ENCODE results near the gene SEZ6L2.
A peak's percentile ranks its signal among the peaks of the same experiment; 100 is the strongest.
"Not testable (repeated sequence)": the region's sequence is repeated elsewhere in the genome, so short reads cannot be mapped to it uniquely, and the experiment has no call there.

SEZ6L2 gene

DNA sequence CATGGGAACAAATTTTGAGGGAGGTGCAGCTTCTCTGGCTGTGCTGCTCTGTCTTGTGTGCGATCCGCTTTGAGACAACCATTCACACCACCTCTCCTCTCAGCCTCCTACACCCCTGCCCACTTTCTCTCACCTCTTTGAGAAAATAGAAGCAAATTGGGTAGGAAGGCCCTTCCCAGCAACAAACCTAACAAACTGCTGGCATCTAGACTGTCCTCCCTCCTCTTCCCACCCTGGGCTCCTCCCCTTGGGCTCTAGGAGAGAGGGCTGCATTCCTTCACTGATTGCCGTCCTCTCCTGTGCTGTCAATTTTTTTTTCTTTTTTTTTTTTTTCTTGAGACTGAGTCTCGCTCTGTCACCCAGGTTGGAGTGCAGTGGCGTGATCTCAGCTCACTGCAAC, 49.8 kb downstream of the SEZ6L2 start:
- no peak for DNase-seq

DNA sequence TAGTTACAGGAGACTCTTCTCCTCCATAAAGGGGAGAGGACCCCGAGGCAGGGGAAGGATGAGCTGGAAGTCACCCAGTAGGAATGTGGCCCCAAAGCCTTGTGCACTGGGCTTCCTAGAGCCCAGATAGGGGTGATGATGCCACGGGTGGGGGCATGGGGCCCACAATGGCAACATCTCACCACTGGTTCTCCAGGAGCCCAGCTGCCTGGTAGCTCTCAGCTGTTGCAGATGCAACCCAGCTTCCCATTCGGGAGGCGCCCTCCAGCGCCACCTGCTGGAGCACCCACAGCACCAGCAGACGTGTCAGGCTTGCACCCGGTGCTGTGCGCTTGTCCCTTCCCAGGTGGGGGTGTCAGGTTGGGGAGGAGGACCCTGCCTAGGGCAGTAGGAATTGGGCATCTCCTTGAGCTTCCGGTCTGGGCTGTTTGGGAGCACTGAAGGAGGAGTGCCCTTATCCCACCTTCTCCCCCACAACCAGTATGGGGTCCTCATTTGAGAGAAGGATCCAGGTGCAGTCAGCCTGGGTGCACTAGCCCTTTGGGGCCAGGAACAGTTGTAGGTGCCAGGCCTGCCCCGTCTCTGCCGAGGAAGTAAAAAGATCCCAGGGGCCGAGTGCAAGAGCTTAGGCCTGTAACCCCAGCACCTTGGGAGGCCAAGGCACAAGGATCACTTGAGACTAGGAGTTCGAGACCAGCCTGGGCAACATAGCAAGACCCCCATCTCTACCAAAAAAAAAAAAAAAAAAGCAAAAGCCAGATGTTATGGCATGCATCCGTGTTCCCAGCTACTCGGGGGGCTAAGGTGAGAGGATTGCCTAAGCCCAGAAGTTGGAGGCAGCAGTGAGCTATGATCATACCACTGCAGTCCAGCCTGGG, 50.7 kb downstream of the SEZ6L2 start:
- peak in 1 of 2 experiments; percentile 20 for DNase-seq

DNA sequence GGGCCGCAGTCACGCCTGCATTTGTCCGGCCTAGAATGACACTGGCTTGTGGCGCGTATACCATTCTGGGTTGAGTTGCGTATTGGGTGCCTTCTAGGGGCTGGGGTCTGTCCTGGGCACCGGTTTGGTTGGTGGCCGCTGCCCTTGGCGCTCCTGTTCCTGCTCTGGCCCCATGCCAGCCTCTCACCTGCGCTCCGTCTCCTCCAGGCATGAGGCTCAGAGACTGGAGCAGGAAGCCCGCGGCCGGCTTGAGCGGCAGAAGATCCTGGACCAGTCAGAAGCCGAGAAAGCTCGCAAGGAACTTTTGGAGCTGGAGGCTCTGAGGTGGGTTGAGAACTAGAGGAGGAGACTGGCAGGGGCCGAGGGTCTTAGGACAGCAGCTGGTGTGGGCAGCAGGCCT, 53.7 kb downstream of the SEZ6L2 start:
- no peak for DNase-seq

DNA sequence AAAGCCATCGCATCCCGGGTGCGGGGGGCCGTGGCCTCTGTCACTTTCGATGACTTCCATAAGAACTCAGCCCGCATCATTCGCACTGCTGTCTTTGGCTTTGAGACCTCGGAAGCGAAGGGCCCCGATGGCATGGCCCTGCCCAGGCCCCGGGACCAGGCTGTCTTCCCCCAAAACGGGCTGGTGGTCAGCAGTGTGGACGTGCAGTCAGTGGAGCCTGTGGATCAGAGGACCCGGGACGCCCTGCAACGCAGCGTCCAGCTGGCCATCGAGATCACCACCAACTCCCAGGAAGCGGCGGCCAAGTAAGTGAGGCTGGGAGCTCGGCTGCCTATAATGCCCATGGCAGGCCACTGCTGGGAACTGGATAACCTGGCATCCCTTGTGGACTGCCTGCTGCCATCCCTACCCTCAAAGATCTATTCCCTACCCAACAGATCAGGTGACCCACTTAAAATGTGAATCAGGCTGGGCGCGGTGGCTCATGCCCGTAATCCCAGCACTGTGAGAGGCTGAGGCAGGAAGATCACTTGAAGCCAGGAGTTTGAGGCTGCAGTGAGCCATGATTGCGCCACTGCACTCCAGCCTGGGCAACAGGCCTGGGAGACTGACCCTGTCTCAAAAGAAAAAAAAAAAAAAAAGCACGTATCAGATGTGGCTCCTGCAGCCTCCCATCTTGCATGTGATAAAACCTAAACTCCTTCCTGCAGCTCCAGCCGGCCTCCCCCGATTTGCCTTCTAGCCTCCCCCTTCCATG, 54.6 kb downstream of the SEZ6L2 start:
- no peak for DNase-seq

DNA sequence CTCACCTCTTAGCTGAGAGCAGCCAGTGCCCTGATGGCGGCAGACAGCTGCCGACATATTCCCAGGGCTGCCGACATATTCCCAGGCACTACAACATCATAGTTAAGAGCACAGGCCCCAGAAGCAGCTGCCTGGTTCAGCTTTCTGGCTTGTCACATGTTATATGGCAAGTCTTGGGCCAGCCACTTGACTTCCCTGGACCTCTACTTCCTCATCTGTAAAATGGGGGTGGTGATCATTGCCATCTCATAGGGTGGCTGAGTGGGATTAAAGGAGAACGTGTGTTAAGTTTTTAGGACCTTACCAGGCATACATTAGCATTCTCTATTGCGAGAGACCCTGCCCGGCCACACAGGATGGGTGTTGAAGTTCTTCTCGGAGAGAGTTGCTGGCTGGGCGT, 55.4 kb downstream of the SEZ6L2 start:
- DNase-seq: no peak

DNA sequence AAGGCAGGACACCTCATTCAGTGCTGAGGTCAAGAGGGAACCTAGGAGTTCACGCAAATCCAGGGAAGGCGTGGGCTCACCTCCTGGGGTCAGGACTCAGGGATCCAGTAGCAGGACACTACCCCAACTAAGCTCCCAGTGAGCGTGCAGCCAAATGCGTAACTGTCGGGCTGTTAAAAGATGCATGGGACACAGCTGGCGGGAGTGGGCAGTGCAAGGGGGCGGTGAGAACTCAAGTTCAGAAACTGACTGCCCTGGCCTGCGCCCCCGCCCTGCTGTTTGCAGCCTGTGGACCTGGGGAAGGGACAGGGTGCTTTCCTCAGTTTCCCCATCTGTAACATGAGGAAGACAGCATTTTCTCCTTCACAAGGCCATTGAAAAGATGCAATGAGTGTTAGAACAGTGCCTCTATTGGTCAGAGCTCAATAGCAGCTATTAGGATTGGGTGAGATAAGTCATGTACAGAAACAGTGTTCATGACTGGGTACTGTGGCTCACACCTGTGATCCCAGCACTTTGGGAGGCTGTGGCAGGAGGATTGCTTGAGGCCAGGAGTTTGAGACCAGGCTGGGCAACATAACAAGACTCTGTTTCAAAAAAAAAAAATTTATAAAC, 56.5 kb downstream of the SEZ6L2 start:
- no peak for DNase-seq

DNA sequence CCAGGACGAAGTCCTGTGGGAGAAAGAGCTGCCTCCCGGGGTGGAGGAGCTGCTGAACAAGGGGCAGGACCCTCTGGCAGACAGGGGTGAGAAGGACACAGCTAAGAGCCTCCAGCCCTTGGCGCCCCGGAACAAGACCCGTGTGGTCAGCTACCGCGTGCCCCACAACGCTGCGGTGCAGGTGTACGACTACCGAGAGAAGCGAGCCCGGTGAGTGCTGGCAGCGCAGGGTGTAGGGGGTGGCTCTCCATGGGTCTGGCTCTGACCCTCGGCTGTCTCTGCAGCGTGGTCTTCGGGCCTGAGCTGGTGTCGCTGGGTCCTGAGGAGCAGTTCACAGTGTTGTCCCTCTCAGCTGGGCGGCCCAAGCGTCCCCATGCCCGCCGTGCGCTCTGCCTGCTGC, 57.7 kb downstream of the SEZ6L2 start:
- no peak for DNase-seq

DNA sequence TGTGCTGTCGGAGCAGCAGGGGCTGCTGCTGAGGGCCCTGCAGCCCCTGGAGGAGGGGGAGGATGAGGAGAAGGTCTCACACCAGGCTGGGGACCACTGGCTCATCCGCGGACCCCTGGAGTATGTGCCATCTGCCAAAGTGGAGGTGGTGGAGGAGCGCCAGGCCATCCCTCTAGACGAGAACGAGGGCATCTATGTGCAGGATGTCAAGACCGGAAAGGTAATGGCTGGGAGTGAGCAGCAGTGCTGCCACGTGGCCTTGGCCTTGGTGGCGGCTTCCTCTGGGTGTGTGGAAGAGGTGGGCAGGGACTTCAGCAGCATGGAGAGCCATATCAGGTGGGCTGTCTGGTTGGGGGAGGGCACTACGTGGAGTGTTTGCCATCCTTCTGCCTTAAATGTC, 59.1 kb downstream of the SEZ6L2 start:
- no peak for DNase-seq

DNA sequence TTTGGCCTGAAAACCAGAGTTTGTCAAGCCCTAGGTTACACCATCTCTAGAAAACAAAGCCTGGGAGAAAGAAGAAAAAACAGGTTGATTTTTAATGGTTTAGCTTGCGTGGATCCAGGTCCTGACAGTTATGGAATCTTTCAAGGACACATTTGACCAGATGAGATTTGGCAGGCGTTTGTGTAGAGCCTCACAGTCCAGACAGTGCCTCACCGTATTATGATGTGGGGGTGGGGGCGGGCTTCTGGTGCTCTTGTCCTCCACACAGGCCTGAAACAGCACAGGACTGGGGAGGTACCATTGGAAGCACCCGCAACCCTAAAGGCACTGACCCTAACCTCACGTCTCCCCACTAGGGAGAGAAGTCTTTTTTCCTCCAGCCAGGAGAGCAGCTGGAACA, 59.5 kb downstream of the SEZ6L2 start:
- no peak for DNase-seq

DNA sequence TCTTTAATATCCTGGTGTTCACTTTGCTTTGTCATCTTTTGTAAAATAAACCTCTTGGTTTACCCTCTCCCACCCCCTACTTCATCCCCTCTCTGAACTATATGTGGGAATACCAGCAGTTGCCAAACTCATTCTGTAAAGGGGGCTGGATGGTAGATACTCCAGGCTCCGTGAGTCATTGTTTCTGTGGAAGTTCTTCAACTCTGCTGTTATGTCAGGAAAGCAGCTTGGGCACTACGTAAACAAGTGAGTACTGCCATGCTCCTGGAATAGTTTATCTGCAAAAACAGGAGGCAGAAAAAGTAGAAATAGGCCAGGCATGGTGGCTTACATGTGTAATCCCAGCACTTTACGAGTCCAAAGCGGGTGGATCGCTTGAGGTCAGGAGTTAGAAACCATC, 61.5 kb downstream of the SEZ6L2 start:
- DNase-seq: no peak

DNA sequence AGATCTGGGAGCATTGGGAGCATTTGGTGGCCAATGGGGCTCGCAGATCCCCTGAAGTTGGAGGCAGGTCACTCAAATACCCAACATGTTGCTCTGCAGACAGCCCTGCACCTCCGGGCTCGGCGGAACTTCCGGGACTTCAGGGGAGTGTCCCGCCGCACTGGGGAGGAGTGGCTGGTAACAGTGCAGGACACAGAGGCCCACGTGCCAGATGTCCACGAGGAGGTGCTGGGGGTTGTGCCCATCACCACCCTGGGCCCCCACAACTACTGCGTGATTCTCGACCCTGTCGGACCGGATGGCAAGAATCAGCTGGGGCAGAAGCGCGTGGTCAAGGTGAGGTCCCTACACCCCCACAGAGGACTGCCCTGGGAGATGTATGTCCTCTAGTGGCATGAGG, 62.7 kb downstream of the SEZ6L2 start:
- DNase-seq: no peak

DNA sequence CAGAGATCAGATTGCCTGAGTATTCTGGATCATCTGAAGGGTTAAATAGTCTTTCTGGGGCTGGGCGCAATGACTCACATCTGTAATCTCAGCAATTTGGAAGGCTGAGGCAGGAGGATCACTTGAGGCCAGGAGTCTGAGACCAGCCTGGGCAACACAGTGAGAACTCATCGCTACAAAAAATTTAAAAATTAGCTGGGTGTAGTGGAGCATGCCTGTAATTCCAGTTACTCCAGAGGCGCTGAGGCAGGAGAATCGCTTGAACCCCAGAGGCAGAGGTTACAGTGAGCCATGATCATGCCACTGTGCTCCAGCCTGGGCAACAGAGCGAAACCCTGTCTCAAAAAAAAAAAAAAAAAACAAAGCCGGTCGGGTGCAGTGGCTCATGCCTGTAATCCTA, 63.4 kb downstream of the SEZ6L2 start:
- DNase-seq: no peak

DNA sequence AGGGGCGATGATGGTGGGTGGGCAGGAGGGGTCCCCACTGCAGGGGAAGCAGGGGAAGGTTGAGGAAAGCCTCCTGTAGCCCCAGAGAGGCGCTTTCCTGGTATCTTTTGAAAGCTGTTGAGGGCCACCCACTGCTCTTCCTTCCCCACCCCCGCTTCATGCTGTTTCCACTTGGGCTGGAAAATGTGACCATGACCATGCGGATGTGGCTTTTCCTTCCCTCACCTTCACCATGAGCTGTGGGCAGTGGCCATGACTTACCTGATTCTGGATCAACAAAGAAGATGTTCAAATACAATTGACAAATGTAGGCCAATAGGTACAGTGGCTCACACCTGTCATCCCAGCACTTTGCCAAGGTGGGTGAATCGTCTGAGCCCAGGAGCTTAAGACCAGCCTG, 65.3 kb downstream of the SEZ6L2 start:
- DNase-seq: no peak

DNA sequence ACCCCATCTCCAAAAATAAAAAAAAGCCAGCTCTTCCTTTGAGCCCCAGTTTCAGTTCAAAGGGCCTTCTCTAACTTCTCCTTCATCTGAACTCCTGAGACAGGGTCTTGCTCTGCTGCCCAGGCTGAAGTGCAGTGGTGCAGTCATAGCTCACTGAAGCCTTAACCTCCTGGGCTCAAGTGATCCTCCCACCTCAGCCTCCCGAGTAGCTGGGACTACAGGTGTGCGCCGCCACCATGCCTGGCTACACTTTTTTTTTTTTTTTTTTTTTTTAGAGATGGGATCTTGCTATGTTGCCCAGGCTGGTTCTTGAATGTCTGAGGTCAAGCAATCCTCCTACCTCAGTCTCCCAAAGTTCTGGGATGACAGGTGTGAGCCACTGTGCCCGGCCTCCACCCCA, 66.1 kb downstream of the SEZ6L2 start:
- DNase-seq: not testable (repeated sequence)

DNA sequence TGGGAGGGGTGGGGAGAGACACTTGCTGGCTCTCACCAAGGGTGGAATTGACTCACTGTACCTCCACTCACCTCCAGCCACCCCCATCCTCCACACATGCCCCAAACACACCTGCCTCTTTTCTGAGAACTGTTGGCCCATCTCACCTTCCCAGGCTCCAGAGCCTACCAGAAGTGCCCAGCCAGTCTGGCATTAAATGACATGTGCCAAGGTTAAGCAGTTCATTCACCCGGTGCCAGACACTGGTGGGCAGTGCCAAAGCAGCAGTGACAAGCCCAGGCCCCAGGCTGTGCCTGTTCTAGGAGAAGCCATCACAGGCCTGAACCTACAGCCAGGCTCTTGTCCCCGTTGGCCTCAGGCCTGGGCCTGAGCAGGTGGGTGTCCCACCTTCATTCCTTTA, 67.9 kb downstream of the SEZ6L2 start:
- DNase-seq: no peak

DNA sequence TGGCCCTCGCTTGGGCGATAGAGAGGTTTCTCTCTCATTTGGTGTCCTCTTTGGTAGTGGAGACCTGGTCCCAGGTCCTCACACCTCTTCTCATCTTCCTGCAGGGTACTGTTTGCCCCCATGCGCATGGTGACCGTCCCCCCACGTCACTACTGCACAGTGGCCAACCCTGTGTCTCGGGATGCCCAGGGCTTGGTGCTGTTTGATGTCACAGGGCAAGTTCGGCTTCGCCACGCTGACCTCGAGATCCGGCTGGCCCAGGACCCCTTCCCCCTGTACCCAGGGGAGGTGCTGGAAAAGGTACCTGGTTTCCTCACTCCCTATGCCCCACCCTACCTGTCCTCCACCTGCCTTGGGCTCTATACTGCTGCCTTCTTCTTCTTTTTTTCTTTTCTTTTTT, 68.6 kb downstream of the SEZ6L2 start:
- no peak for DNase-seq

DNA sequence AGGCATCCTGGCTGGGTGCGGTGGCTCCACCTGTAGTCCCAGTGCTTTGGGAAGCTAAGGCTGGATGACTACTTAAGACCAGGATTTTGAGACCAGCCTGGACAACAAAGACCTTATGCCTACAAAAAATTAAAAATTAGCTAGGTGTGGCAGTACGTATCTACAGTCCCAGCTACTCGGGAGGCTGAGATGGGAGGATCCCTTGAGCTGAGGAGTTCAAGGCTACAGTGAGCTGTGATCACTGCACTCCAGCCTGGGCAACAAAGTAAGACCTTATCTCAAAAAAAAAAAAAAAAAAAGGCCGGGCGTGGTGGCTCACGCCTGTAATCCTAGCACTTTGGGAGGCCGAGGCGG, 73.0 kb downstream of the SEZ6L2 start:
- no peak for DNase-seq

DNA sequence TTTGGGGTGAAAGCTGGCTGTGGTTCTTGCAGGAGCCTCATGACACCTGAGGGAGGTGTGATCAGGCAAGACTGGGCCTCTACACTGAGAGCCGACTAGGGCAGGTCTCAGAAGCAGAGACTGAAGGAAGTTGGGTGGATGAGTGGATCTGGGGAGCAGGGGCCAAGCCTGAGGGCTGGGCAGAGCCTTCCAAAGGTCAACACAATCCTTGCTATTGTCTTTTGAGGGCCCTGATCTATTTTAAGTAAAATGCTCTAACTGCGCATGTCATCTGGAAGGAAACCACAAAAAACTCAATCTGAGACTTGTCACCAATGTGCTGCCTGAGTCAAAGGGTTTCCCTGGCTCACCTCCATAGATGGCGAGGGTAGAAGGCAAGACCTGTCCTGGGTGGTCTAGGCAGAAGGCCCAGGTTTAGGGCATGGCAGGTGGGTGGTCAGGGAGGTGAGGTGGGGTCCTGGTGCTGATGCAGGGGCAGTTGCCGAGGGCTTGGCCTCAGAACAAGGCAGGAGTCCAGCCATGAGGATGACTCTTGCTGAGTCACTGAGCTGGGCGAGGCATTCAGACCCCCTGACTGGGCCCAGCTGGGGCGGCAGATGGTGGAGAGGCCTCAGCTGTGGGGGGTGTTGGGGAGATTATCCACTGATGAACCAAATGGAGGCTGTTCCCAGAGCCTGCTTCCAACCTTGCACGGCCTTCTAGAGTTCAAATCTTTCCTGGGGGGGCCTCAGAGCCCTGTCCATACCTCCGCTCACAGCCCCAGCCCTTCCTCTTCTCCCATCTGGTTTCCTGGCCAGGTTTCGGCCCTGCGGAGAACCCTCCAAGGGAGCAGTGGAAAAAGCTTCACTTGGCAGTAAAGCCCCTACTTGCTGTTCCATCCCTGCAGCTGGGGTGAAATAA, 74.0 kb downstream of the SEZ6L2 start:
- no peak for DNase-seq

DNA sequence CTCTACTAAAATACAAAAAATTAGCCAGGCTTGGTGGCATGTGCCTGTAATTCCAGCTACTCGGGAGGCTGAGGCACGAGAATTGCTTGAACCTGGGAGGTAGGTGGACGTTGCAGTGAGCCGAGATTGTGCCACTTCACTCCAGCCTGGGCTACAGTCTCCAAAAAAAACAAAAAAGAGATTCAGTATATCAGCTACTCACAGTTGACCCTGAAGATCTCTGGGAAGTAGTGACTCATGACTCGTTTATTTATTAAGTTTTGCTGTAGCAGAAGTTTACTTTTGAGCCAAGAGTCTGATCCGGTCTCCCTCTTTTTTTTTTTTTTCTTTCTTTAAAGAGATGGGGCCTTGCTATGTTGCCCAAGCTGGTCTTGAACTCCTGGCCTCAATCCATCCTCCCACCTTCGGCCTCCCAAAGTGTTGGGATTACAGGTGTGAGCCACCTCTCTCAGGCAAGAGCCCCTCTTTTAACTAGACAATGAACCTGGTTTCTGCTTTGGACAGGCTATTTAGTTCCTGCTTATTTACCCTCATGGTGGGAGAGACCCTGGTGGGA, 74.7 kb downstream of the SEZ6L2 start:
- no peak for DNase-seq

DNA sequence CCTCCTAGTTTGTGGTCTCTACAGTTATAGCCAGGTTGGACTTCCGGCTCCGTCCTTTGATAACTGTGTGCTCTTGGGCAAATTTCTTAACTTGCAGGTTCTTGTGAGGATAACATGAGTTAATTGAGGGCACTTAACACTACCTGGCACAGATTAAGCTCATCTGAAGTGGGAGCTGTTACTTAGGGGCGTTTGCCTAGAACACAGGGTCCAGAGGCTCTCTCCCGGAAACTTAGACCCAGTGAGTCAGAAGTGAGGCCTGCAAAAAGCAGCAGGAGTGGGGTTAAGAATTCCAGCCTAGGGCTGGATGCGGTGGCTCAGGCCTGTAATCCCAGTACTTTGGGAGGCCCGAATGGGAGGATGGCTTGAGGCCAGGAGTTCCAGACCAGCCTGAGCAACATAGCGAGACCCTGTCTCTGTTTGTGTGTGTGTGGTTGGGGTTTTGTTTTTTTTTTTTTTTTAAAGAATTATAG, 77.7 kb downstream of the SEZ6L2 start:
- no peak for DNase-seq

Measured in Kasumi-1 (cell line).